Measurements from ENCODE around the gene PNMA8B.
"Not testable (repeated sequence)": the region's sequence is repeated elsewhere in the genome, so short reads cannot be mapped to it uniquely, and the experiment has no call there.

The PNMA8B gene, protein sequence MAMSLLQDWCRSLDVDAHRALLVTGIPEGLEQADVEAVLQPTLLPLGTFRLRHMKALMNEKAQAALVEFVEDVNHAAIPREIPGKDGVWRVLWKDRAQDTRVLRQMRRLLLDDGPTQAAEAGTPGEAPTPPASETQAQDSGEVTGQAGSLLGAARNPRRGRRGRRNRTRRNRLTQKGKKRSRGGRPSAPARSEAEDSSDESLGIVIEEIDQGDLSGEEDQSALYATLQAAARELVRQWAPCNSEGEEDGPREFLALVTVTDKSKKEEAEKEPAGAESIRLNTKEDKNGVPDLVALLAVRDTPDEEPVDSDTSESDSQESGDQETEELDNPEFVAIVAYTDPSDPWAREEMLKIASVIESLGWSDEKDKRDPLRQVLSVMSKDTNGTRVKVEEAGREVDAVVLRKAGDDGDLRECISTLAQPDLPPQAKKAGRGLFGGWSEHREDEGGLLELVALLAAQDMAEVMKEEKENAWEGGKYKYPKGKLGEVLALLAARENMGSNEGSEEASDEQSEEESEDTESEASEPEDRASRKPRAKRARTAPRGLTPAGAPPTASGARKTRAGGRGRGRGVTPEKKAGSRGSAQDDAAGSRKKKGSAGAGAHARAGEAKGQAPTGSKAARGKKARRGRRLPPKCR

DNA sequence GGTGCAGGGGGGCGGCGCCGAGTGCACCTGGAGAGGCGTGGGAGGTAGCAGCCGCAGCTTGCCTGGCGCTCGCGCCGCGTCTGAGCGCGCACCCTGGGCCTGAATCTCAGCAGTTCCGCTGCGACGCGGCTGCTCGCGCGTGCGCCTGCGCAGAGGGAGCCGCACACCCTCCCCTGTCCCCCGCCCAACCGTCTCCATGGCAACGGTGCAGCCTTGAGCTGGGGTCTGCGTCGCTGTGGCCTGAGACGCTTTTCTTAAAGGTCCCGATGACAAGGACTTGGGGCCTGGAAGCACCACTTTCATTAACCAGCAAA, at the start of gene PNMA8B:
PNMA8B (minus strand) TSS at position 82 of the 314 bp plus-strand sequence. CDS start 402 bp downstream, outside the sequence.
- FAIRE-seq: no peak

DNA sequence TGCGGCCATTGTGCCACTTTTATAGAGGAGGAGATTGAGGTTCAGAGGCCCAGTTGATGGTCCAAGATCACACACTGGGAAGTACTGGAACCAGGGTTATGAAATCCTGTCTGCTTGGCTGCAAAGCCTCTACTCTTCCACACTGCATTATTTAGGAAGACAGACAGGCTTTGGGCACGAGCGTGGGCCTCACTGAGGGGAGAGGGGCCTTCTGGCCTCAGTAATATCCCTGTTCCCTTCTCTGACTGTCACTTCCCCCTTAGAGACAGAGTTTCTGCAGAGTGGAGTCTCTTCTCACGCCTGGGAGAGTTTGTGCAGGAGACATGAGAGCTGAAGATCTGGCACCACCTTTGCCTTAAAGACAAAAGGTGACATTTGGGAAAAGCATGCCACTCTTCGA, 49.0 kb upstream of the PNMA8B start:
- no peak for FAIRE-seq

DNA sequence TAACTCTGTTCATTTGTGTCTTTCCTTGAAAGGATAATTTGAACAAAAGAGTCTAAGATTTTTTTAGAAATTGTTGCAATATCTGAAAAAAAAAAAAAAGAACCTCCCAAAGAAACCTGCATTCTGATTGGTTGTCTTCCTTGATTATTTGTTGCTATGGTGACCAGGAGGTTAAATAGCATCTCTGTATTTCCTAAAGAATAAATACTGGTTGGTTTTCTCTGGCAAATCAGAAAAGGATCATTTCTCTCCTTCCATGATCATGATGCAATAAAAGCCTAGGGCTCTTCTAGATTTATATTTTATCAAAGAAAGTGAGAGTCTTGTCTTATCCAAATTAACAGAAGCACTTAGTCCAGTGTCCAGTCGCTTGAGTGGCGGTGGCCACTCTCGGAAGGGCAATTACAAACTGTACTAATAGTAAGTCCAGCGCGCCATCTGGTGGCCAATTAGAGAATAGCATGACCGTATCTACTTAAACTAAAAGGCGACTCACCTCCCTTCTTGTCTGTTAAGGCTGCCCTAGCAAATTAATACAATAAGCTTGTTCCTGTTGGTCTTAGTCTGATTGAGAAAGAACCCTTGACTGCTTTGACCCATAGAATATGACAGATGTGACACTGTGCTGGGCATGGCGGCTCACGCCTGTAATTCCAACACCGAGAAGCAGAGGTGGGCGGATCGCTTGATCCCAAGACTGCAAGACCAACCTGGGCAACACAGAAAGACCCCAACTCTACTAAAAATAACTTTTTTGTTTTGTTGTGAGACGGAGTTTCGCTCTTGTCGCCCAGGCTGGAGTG, 47.0 kb upstream of the PNMA8B start:
- peak; percentile 39 for FAIRE-seq

DNA sequence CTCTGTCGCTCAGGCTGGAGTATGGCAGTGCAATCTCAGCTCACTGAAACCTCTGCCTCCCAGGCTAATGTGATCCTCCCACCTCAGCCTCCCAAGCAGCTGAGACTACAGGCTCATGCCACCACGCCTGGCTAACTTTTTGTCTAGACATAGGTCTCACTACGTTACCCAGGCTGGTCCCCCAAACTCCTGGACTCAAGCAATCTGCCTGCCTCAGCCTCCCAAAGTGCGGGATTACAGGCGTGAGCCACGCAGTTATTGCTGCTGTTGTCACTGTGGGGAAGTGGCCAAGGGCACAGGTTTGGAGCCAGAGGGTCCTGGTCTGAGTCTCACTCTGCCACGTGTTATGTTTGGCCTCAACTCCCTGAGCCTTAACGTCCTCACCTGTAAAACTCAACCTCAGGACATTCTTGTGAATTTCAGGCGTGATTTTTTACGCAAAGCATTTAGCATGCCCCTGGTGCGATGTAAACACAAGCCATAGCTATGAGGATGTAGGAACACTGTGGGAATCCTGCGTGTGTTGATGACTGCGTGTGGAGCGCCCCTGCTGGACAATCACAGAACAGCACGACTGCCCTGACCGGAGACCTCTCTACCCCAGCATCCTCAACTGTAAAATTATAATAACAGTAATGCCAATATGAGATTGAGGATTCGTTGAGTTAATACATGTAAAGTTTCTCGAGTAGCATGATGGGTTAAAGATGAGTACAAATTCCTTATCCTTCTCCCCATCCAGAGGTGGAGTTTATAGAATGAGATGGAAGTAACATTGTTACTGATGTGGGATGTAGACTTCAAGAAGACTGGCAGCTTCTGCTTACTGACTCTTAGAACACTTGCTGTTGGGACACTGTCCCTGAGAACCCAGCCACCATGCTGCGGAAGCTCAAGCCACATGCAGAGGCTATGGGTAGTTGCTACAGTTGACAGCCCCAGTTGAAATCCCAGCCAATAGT, 41.8 kb upstream of the PNMA8B start:
- FAIRE-seq: no peak

DNA sequence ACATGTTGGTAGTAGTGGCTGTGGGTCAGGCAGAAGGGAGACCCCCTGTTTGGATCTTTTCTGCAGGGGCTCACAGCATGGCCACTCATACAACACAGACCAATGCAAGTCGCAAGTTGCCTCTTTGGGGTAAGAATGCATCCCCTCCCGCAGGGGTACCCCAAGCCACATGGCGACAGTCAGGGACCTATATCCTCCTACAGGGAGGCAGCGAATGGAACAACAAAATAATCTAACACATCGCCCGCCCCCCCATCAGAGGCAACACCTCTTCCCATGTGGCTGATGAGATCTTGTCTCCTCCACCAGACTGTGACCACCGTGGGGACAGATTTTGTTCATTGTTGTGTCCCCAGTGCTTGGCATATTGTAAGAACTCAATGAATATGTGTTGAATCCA, 40.7 kb upstream of the PNMA8B start:
- no peak for FAIRE-seq

DNA sequence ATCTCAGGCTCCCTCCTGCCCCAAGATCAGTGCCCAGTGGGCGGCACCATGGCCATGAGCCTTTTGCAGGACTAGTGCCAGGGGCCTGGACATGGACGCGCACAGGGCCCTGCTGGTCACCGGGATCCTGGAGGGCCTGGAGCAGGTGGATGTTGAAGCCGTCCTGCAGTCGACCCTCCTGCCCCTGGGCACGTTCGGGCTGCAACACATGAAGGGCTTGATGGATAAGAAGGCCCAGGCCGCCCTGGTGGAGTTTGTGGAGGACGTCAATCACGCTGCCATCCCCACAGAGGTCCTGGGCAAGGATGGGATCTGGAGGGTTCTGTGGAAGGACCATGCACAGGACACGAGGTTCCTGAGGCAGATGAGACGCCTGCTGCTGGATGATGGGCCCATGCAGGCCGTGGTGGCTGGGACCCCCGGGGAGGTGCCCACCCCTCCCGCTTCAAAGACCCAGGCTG, 38.0 kb upstream of the PNMA8B start:
- FAIRE-seq: no peak

DNA sequence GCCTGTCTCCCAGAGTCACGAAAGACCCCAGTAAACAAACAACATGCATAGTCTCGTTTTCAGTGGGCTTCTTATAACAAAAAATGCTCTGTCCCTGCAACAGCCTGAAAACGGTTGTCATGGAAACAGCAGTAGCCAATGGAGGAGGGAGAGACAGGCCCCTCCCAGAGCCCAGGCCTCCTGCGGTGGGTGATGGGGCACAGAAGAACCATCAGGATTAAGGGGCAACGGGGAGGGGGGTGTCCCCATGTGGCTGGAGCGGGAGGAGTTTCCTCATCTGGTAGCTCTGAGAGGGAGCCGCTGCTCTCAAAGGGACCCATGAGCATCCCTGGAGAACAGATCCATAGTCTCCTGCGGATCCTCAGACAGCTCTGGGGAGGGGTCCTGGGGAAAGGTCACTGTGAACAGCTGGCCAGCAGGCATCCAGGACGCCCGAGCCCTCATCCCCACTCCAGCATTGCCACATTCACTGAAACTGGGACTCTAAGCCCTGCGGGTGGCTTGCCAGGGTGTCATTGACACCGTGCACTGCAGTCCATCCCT, 37.5 kb upstream of the PNMA8B start:
- FAIRE-seq: no peak

DNA sequence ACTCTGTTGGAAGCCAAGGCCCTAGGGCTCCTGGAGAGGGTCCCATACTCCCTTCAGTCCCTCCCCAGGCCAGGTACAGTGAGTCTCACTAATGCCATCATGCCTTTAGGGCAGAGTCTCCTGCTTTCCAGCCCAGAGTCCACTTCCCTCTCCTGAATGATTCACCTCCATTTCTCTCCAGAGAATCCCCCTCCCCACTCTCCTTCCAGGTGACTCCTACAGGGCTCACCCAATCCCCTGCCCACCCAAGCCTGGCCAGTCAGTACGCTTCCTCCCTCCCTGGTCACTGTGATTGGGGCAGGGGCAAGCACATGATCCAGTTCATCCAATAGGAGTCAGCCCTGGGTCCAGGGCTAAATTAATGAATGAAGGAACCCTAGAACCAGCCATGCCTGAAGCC, 35.0 kb upstream of the PNMA8B start:
- no peak for FAIRE-seq

DNA sequence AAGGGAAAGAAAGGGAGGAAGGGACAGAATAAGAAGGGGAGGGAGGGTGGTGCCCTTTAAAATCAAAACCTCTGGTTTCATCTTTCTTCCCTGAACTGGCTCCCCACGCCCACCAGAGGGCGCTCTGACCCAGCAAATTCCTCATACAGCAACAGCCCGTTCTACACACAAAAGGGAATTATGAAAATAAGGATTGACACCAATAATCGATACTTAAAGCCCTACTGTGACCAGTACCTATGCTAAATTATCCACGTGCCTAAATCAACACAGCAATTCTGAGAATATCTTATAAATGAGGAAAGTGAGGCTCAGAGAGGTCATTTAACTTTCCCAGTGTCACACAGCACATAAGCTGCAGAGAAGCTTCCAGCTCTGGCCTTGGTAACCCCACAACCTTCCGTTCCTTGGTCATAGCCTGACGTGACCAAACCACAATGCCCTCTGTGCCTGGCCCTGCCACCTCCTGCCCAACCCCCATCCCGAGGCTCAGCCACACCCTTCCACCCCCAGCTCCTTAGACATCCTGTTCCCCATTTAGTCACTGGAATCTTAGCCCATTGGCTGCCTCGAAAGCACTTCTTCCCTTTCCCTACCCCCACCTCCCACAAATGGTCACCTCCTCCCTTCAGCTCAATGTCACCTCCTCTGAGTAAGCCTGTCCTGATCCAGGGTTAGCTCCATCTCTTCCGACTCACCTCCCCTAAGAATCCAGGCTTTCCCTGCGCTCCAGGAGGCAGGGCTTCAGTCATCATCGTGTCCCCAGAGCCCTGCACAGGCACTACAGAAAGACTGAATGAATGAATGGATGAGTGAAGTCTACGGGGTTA, 34.2 kb upstream of the PNMA8B start:
- peak; percentile 35 for FAIRE-seq

DNA sequence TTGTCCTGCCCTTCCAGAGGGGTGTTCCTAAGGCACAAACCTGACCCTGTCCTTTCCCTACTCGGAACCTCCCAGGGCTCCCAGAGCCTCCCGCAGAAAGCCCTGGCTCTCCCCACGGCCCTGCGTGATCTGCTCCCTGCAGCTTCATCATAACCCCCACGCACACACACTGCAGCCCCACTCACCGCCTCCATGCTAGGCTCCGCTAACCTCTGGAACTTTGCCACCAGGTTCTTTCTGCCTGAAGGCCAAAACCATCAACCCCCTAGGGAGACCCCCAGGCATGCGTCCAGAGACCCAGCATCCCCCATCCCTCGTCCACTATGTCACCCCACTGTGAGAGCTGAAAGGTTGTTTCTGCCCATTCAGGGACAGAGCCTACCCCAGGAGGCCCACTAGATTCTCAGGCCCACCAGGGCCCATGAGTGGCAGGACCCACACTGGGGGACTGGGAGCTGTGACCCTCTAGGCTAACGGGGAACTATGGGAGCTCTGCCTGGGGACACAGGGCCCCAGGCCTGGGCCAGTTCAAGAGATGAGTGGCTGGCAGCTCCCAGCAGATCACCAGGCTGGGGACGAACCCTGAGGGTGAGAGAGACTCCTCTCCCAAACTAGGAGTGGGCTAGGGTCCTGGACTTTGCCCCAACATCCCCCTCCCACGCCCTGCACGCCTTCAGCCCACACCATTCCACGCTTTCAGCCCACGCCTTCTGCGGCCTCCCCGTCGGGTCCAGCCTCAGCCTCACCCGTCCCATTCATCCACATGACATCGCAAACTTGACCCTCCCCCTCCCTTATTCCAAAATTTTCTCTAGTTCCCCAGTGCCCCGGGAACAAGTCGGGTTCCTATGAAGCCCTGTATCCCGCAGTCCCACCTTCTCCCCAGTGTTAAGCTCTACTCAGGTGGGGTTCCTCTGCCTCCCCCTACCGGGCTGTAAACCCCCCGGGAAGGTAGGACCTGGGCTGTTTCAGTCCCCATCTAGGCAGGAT, 33.2 kb upstream of the PNMA8B start:
- no peak for FAIRE-seq

DNA sequence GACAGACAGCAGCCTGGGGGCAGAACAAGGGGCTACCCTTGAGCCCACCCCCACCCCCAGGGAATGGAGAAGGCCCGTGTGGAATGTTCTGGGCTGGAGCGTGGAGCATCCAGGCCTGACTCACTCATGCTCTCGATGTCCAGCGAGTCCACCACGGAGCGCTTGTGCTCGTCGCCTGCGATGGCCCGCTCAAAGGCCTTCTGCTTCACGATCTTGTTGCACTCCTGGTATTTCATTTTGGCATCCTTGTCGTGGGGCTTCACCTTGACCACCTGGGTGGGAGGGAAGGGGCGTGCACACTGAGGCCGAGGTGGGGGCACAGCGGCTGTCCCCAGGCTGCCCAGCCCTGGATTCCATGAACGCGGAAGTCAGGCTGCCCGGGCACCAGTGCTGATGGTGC, 31.1 kb upstream of the PNMA8B start:
- FAIRE-seq: not testable (repeated sequence)

DNA sequence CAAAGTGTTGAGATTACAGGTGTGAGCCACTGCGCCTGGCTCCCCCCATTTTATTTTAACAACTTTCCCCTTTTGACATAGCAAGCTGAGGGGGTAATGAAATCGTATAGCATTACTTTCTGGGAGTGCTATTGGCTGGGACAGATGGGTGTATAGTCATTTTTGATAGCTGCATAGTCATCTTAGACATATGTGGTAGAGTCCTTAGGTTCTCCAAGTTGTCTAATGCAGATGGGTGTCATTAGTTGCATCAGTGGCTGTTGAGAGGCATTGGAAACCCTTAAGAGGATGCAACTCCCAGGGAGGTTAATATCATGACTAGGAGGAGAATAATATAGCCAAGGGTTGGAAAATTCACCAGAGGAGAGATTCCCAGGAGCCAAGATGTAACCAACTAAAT, 28.6 kb upstream of the PNMA8B start:
- no peak for FAIRE-seq

DNA sequence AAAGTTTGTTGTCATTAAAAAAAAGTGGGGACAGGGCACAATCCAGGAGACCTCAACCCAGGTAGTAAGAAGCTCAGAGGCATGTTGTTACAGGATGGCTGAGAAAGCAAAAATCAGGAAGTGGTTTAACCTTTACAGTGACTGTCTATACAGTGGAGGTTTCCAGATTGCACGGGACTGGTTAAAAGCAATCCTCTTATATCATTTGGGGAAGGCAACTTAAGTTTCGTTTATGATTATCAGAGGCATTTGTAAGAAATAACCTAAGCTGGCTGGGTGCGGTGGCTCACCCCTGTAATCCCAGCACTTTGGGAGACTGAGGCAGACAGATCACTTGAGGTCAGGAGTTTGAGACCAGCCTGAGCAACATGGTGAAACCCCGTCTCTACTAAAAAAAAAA, 27.3 kb upstream of the PNMA8B start:
- not testable (repeated sequence) for FAIRE-seq

DNA sequence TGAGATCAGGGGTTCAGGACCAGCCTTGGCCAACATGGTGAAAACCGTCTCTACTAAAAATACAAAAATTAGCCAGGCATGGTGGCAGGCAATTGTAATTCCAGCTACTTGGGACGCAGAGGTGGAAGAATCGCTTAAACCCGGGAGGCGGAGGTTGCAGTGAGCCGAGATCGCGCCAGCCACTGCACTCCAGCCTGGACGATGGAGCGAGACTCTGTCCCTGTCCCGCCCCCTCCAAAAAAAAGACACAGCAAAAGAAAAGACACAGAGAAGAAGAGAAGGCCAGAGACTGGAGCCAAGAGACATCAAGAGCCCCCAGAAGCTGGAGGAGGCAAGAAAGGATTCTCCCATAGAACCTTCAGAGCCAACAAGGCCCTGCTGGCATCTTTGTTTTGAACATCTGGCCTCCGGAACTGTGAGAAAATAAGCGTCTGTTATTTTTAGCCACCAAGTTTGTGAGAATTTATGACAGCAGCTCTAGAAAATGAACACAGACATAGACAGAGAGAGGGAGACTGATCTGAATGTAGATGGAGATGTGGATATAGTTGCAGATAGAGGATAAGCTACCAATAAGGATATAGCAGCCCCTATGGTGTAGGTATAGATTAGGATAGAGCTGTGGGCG, 25.7 kb upstream of the PNMA8B start:
- FAIRE-seq: no peak

DNA sequence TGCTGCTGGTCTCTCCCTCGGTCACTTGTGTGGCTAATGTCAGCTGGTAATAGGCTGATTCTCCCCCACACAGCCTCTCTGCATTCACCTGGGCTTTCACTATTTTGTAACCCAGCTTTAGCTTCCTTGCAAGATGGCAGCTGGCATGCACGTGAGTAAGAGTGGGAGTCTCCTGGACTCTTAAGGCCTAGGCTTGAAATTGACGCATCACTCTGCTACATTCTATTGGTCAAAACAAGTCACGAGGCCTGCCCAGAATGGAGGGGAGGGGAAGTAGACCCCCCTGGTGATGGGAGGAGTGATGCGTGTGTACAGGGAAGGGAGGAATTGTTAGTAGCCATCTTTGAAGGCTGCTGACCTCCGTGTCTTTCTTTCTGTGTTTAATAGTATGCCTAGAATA, 24.9 kb upstream of the PNMA8B start:
- FAIRE-seq: no peak

DNA sequence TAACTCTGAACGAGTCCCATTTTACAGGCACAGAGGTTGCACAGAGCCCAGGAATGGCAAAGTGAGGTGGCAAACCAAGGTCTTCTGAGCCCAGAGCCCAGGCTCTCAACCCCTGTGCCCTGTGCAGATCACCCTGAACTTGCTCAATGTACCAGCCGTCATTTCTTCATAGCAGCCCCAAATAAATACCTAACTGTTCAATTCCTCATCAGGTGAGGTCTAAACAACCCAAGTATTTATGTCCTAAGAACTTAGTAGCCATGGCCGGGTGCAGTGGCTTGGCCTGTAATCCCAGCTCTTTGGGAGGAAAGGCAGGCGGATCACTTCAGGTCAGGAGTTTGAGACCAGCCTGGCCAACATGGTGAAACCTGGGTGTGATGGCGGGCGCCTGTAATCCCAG, 21.8 kb upstream of the PNMA8B start:
- no peak for FAIRE-seq

DNA sequence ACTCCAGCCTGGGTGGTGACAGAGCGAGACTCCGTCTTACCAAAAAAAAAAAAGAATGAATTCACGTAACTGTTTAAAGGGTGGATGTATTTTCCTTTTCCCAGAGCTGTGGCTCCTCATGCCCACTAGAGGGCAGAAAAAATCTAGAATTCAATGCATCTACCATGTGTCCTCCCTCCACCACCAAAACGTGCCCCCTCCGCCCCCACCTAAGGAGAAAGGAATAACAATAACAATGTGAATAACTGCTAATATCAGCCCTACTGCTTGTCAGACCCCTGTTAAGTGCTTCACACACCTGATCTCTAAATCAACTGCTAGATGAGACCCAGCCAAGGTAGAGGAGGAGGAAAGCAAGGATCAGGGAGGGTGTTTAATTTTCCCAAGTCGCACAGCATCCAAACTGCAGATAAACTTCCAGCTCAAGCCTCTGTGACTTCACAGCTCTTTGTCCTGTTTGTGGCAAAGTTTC, 20.2 kb upstream of the PNMA8B start:
- no peak for FAIRE-seq

DNA sequence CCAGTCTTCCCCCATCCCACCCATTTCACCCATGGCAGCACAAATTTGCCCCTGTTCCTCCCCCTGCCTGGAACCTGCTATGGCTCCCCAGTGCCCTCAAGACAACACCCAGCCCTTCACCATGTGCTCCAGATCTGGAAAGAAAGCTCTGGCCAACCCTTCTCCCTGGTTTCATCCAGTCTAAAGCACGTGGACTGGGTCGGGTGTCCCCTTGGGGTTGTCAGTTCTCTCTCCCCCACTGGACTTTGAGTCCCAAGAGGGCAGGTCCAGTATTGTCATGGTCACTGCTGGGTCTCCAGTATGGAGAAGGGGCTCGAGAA, 19.6 kb upstream of the PNMA8B start:
- no peak for FAIRE-seq

DNA sequence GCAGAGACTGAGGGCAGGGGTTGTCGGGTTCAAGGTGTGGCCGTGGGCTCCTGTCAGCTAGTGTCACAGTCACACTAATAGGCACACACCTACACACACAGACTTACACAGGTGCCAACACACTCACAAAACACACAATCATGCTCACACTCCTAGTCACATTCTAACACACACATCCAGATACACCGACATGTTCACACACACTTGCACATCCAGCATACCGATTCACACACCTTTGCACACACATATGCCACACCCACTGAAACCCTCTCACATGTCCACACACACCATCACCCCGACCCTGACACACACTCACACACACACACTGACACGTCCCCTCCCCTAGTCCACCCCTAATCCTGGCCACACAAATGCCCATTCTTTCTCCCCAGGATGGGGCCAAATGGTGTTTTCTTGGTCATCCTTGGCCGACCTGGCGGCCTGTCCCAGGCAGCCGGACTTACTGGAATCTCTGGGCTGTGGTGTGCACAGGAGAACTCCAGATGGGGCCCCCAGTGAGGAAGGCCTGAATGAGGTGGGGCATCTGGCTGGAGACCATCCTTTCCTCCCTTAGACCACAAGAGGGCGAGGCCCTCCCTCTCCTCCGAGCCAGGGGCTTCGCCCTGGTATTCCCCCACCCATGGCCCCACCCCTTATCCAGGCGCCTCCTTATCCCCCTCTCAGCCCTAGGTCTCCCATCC, 19.1 kb upstream of the PNMA8B start:
- FAIRE-seq: no peak

Data from endometrium (tissue), 2 donors.